OCI-LY3 (cell line): ENCODE measurements around the gene SF3A2.

ENCODE experiments used
- CTCF ChIP-seq: fragments of 200-600, 300-600 bp; sonication (generic); IDR thresholded peaks from 2 replicates; pipeline ENCODE4 v1.5.1; 2014; ENCODE audit warnings: antibody characterized with exemption, low read length, low read depth
- EZH2phosphoT487 ChIP-seq: fragments of 200-600 bp; shearing (Covaris generic); IDR thresholded peaks from 2 replicates; pipeline ENCODE4 v1.6.1; 2018; ENCODE audit warnings: antibody characterized with exemption, mixed run types, low read depth

GRCh38 chr19:2193807-2194206 lies 42.8 kb upstream of the SF3A2 start:
- TF ChIP-seq CTCF (no peak), EZH2phosphoT487 (no peak)
